HL-60 (cell line): ENCODE results near the gene HOXB3.

ENCODE experiments used
- GABPA ChIP-seq: IDR thresholded peaks from 2 replicates; pipeline ENCODE4 v1.6.1; 2012; ENCODE audit warnings: low read depth
- SPI1 ChIP-seq: IDR thresholded peaks from 2 replicates; pipeline ENCODE4 v1.6.1; 2012; ENCODE audit warnings: low read depth, mild to moderate bottlenecking, borderline replicate concordance
- TF ChIP-seq, protein P1 (sequence below): IDR thresholded peaks from one replicate; pipeline ENCODE4 v1.5.1; 2011; ENCODE audit warnings: low read length, control low read depth, inconsistent platforms; ENCODE audit not compliant: insufficient read depth
- TF ChIP-seq, protein P2 (sequence below): IDR thresholded peaks from 2 replicates; pipeline ENCODE4 v1.6.1; 2012; ENCODE audit warnings: low read depth; ENCODE audit not compliant: insufficient replicate concordance

DNA sequence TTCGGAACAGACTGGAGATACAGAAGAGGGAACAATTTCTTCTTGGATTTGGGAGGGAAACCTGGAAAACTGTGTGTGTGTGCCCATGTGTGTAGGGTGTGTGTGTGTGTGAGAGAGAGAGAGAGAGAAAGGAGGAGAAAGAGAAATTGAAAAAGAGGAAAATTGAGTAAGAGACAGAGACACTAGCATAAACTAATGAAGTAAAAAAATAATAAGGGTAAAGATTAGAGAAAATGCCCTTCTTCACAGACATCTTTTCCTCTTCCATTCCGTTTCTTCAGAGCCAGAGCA is 31.3 kb downstream of the HOXB3 start:
- TF ChIP-seq, protein P1, sequence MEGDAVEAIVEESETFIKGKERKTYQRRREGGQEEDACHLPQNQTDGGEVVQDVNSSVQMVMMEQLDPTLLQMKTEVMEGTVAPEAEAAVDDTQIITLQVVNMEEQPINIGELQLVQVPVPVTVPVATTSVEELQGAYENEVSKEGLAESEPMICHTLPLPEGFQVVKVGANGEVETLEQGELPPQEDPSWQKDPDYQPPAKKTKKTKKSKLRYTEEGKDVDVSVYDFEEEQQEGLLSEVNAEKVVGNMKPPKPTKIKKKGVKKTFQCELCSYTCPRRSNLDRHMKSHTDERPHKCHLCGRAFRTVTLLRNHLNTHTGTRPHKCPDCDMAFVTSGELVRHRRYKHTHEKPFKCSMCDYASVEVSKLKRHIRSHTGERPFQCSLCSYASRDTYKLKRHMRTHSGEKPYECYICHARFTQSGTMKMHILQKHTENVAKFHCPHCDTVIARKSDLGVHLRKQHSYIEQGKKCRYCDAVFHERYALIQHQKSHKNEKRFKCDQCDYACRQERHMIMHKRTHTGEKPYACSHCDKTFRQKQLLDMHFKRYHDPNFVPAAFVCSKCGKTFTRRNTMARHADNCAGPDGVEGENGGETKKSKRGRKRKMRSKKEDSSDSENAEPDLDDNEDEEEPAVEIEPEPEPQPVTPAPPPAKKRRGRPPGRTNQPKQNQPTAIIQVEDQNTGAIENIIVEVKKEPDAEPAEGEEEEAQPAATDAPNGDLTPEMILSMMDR = no peak
- TF ChIP-seq SPI1 = no peak
- no peak for TF ChIP-seq GABPA
- TF ChIP-seq, protein P2, sequence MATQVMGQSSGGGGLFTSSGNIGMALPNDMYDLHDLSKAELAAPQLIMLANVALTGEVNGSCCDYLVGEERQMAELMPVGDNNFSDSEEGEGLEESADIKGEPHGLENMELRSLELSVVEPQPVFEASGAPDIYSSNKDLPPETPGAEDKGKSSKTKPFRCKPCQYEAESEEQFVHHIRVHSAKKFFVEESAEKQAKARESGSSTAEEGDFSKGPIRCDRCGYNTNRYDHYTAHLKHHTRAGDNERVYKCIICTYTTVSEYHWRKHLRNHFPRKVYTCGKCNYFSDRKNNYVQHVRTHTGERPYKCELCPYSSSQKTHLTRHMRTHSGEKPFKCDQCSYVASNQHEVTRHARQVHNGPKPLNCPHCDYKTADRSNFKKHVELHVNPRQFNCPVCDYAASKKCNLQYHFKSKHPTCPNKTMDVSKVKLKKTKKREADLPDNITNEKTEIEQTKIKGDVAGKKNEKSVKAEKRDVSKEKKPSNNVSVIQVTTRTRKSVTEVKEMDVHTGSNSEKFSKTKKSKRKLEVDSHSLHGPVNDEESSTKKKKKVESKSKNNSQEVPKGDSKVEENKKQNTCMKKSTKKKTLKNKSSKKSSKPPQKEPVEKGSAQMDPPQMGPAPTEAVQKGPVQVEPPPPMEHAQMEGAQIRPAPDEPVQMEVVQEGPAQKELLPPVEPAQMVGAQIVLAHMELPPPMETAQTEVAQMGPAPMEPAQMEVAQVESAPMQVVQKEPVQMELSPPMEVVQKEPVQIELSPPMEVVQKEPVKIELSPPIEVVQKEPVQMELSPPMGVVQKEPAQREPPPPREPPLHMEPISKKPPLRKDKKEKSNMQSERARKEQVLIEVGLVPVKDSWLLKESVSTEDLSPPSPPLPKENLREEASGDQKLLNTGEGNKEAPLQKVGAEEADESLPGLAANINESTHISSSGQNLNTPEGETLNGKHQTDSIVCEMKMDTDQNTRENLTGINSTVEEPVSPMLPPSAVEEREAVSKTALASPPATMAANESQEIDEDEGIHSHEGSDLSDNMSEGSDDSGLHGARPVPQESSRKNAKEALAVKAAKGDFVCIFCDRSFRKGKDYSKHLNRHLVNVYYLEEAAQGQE = no peak
